Right renal cortex interstitium (tissue), 3 donors: ENCODE results near the gene DDX39A. TPM values are rescaled to one million over a fixed set of nuclear protein-coding genes. Genes with fewer than 3 reads are reported as not detected.
A peak's percentile ranks its signal among the peaks of the same experiment; 100 is the strongest.
"Not testable (repeated sequence)": the region's sequence is repeated elsewhere in the genome, so short reads cannot be mapped to it uniquely, and the experiment has no call there.

Experiments used
- DNase-seq, 3 donors: peaks; one replicate each; pipeline ENCODE4 v3.0.0-alpha.2; 2013; ENCODE audit warnings: low read depth in 3 of 3, low spot score in 2 of 3
- polyA plus RNA-seq, 3 donors: library from polyadenylated mRNA; unstranded; fragments of 120-200 nt; gene quantifications; one replicate each; pipeline ENCODE4 v1.2.1, GENCODE V29; 2013; ENCODE audit not compliant: insufficient read length in 3 of 3

DDX39A gene
- polyA plus RNA-seq, 3 donors, result 46.6 to 53.9 (median 52.1) TPM

DNA sequence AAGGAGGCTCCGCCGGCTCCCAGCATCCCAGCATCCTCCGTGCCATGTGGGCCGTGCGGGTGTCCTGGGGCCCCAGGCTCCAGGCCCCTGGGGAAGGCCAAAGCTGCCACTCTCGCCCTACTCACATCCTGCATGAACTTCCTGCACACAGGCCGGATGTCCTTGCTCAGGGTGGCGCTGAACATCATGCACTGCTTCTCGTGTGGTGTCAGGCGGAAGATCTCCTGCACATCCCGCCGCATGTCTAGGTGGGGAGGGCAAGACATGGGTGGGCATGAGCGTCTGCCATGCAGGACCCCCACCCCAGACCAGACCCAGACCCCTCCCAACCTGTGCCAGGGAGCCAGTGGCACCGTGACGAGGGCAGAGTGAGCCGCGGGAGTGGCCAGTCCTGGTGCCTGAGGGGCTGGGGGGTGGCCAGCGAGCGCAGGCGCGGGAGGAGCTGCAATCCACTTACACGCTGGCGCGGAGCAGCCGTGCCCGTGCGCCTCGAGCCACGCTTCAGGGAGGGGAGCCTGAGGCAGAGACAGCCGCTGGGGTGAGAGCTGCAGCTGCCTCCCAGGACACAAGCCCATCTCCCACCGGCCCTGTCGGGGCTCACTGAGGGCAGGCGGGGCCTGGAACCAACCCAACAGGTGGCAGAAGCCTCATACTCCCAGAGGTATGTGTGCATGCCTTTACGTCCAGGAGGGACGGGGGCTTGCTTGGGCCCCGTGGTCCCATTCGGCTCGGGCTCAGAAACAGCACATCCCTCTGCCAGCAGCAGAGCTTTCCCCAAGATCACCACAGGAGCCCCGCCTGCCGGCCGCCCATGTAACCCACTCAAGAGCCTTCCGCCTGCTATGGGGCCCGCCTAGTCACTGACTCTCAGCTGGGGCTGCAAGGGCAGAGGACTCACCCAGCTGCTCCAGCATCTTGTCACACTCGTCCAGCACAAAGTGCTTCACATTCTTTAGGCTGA, 8.8 kb downstream of the DDX39A start:
- no peak for DNase-seq

DNA sequence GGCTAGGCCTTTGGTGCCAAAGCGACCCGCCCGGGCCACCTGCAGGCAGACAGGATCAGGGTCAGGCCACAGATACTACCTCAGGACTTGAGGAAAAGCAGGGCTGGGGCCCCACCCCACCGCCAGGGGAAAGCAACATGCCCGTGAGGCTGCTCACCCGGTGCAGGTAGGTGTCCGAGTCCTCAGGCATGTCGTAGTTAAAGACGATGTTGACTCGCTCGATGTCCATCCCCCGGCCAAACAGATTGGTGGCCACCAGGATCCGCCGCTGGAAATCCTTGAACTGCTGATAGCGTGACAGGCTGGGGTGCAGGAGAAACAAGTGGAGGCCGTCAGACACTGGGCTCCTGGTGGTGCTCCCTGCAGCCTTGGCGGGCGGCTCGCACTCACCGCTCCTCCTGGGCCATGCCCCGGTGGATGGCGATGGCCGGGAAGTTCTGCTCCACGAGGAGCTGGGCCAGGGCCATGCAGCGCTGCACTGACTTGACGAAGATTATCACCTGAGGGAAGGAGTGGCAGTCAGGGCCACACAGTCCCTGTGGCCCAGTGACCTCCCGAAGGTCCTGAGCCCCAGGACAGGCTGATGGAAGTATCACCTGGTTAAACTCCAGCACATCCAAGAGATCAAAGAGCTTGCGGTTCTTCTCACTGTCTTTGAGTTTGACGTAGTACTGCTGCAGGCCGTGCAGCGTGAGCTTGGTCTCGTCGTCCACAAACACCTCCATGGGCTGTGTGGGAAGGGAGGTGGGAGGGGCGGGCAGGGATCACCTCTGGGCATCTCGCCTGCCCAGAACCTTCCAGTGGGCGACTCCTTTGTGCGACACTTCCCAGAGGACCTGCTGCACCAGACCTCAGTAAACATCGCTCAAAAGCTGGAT, 9.8 kb downstream of the DDX39A start:
- DNase-seq, result no peak

DNA sequence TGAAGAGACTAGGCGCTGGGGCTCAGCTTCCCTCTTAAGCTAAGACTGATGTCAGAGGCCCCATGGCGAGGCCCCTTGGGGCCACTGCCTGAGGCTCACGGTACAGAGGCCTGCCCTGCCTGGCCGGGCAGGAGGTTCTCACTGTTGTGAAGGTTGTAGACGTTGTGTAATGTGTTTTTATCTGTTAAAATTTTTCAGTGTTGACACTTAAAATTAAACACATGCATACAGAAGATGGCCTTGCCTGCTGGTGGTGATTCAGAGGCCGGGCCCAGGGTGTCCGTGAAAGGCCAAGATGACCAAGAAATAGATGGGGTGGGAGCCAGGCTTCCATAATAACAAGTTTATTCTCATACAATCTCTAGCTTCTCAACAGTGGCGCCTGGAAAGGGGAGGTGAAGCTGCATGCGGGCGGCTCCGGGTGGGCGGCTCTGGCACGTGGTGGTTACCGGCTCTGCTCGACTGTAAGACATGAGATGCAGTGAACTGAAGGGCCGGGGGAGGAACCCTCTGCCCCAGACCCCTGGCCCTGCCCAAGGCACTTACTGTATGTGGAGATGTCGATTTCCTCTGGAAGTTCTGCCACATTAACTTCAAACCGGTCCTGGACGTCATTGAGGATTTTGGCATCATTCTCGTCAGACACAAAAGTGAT, 10.5 kb downstream of the DDX39A start:
- no peak for DNase-seq

DNA sequence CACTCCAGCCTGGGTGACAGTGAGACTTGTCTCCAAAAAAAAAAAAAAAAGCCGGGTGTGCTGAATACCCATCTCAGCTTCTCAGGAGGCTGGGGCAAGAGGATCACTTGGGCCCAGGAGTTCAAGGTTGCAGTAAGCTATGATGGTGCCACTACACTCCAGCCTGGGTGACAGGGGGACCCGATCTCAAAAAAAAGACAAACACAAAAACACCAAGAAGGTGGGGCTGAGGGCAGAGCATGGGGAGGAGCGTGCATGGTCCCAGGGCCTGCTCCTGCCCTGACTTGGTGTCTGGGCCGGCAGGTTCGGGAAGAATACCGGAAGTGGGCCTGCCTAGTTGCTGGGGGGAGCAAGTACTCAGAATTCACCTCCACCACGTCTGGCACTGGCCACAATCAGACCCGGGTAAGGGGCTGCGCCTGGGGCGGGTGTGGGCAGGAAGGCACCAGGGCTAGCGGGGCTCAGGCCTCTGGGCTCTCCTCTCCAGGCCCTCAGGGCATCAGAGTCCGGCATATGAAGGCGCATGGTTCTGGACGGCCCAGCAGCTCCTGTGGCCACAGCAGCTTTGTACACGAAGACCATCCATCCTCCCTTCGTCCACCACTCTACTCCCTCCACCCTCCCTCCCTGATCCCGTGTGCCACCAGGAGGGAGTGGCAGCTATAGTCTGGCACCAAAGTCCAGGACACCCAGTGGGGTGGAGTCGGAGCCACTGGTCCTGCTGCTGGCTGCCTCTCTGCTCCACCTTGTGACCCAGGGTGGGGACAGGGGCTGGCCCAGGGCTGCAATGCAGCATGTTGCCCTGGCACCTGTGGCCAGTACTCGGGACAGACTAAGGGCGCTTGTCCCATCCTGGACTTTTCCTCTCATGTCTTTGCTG, 11.3 kb downstream of the DDX39A start:
- no peak for DNase-seq

DNA sequence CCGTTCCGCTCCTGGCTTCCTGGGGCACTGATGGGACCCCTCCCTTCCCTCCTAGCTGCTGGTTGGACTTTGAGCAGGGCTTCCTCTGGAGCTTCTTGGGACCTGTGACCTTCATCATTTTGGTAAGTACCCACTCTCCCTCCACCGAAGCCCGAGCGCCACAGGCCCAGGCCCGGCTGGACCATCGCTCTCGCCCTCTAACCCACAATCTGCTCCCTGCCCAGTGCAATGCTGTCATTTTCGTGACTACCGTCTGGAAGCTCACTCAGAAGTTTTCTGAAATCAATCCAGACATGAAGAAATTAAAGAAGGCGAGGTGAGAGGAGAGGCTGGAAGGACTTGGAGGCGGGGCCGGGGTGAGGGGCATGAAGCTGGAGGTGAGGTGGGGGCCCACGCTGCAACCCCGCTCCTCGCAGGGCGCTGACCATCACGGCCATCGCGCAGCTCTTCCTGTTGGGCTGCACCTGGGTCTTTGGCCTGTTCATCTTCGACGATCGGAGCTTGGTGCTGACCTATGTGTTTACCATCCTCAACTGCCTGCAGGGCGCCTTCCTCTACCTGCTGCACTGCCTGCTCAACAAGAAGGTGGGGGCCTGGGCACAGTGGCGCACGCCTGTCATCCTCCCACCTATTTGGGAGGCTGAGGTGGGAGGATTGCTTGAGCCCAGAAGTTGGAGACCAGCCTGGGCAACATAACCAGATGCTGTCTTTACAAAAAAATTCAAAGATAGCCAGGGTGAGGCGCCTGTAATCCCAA, 12.3 kb downstream of the DDX39A start:
- no peak for DNase-seq

DNA sequence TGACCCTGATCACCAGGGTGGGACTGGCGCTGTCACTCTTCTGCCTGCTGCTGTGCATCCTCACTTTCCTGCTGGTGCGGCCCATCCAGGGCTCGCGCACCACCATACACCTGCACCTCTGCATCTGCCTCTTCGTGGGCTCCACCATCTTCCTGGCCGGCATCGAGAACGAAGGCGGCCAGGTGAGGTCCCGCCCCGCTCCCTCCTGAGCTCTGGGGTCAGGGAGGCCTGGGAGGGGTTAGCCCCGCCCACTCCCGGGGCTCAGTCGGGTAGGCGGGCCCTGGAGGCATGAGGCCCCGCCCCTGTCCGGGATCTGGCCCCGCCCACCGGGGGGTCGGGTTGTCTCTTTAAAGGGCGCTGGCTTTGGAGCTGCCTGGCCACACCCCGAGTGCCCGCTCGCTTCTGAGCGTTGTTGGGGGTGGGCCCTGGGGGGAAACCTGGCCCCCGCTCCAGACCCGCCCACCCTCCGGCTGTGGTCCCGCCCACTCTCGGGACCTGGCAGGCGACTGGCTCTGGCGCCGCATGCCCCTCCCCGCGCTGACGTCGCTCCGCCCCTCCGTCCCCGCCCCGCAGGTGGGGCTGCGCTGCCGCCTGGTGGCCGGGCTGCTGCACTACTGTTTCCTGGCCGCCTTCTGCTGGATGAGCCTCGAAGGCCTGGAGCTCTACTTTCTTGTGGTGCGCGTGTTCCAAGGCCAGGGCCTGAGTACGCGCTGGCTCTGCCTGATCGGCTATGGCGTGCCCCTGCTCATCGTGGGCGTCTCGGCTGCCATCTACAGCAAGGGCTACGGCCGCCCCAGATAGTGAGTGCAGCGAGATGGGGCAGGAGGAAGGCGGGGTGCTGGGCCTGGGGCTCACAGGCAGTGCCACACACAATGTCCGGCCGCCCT, 13.1 kb downstream of the DDX39A start:
- DNase-seq, result peak; percentile 58 to 82 (median 73)

DNA sequence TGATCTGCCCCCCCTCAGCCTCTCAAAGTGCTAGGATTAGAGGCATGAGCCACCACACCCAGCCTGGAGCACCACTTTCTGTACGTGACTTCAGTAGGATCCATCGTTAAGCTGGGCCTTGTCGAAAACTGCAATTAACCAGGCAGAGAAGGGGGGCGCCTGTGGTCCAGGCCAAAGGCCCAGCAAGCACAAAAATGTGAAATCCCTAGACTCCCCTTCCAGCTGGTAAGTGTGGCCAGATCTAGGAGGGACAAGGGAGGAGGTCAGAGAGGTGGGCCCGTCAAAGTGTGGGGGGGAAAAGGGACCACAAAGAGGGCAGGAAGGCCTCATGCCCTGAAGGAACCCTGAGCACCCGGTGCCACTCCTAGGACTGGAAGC, 13.8 kb downstream of the DDX39A start:
- DNase-seq, result no peak

DNA sequence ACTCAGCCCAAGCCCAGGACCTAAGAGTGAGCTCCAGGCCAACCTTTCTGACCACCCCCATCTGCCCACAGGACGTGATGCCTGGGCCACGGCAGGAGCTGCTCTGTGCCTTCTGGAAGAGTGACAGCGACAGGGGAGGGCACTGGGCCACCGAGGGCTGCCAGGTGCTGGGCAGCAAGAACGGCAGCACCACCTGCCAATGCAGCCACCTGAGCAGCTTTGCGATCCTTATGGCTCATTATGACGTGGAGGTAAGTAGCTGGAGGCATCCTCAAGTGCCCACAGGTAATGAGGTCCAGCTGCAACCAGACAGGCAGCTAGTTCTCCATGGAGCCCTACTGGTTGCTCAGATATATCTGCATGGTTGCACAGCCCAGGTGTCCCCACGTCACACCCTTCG, 14.8 kb downstream of the DDX39A start:
- no peak for DNase-seq

DNA sequence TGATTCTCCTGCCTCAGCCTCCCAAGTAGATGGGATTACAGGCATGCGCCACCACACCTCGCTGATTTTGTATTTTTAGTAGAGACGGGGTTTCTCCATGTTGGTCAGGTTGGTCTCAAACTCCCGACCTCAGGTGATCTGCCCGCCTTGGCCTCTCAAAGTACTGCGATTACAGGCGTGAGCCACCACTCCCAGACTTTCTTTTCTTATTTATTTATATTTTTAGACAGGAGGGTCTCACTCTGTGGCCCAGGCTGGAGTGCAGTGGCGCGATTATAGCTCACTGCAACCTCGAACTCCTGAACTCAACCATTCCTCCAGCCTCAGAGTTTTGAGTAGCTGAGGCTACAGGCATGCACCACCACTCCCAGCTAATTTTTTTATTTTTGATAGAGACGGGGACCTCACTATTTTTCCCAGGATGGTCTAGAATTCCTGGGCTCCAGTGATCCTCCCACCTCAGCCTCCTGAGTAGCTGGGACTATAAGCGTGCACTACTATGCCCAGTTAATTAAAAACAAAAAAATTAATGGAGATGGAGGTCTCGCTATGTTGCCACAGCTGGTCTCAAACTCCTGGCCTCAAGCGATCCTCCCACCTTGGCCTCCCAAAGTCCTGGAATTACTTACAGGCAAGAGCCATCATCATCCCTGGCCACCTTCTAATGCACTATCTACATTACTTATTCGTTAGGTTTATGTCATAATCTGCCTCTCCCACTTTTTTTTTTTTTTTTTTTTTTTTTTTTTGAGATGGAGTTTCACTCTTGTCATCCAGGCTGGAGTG, 15.8 kb downstream of the DDX39A start:
- DNase-seq, result not testable (repeated sequence)

DNA sequence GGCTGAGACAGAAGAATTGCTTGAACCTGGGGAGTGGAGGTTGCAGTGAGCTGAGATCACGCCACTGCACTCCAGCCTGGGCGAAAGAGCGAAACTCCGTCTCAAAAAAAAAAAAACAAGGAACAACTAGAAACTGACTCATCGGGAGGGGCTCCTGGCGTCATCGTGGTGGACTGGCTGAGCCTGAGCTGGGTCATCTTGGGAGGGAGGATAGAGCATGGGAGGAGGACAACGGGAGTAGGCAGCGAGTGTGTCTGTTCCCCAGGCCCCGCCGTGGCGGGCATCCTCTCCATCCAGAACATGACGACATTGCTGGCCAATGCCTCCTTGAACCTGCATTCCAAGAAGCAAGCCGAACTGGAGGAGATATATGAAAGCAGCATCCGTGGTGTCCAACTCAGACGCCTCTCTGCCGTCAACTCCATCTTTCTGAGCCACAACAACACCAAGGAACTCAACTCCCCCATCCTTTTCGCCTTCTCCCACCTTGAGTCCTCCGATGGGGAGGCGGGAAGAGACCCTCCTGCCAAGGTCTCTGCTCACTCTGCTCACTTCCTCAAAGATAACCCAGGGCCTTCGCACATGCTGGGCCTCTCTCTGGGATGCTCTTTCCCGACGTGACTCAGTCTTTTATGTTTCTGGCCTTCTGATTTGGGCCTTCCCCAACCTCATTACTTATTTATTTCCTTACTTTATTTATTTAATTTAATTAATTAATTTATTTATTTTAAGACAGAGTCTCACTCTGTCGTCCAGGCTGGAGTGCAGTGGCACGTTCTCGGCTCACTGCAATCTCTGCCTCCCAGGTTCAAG, 16.6 kb downstream of the DDX39A start:
- no peak for DNase-seq

DNA sequence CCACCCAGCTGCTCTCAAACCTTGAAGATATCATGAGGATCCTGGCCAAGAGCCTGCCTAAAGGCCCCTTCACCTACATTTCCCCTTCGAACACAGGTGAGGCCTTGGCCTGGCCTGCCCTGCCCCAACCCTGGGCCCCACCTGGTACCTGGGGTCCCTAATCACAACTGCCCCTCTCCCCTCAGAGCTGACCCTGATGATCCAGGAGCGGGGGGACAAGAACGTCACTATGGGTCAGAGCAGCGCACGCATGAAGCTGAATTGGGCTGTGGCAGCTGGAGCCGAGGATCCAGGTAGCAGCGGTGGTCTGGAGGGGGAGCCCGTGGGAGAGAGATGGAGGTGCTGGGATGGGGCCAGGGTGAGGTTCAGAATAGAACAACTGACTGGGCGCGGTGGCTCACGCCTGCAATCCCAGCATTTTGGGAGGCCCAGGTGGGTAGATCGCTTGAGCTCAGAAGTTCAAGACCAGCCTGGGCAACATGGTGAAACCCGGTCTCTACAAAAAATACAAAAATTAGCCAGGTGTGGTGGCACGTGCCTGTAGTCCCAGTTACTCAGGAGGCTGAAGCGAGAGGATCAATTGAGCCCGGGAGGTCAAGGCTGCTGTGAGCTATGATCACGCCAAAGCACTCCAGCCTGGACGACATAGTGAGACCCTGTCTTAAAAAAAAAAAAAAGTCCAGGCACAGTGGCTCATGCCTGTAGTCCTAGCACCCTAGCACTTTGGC, 17.5 kb downstream of the DDX39A start:
- no peak for DNase-seq

DNA sequence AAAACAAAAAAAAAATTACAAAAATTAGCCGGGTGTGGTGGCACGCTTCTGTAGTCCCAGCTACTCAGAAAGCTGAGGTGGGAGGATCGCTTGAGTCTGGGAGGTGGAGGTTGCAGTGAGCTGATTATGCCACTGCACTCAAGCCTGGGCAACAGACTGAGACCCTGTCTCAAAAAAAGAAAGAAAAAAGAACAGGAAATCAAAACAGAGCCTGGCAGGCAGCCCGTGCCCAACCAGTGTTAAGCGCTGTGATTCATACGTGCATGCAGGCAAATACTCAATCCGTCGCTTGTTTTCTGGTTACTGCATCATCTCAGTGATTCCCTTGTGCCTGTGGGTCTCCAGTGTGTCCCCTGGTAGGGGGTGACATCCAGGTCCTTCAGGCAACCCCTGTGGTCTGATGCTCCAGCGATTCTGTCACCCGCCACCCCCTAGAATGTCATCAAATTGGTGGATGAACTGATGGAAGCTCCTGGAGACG, 18.1 kb downstream of the DDX39A start:
- no peak for DNase-seq

DNA sequence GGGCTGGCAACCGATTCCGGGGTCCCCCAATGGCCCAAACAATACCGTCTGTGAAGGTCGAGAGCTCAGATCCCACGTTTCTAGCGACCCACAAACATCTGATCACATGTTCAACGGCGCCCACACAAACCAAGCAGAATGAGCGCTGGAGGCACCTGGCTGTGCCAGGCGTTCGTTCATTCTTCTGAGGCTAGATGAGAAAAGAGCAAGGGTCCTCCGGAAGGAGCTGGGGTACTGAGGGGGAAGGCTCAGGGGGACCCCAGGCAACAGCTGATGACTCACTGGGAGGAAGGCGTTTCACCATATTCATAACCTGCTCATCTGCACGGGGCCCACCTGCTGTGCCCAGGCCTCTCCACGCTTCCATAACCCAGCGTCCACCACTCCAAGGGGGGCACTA, 22.0 kb downstream of the DDX39A start:
- not testable (repeated sequence) for DNase-seq

DNA sequence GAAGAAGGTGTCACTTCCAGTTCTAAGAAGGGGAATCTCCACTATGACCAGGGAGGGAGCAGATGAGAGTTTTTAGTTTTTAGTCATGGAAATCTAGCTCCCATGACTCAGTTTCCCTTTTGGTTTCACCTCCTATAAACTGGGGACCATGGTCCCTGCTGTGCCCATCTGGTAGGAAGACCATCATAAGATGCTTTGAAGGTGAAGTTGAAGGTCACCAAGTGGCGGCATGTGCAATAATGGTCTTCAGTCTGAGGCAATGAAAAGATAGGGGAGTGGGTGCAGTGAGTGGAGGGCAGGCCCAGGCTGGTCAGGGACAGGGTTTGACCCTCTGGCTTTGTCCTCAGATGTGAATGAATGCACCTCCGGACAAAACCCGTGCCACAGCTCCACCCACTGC, 22.4 kb downstream of the DDX39A start:
- not testable (repeated sequence) for DNase-seq

DNA sequence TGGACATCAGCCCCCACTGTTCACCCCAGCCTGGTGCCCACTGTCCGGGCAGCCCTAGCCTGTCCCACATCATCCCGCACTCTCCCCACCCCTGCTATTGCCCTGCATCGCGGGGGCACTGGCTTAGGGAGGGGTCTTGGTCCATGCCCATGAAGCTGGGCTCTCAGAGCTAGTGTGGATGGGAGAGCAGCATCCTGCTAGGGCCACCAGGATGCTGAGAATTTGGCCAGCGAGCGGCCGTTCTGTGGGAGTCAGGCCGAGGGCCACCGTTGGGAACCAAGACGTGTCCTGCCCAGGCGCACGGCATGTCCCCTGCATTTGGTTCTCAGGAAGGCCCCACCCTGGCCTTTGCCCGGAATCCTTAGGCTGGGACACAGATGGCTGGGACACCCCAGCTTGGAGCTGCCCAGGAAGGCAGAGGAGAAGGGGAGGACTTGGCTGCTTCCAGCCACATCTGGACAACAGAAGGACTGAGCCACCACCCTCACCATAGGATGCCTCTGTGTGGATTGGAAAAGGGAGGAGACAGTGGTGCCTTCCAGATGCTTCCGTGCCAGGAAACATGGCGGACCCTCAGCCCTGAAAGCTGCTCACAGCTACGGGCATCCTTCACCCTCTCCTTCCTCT, 23.3 kb downstream of the DDX39A start:
- no peak for DNase-seq
